ENCODE results near the gene DPP7. TPM values are rescaled to one million over a fixed set of nuclear protein-coding genes. Genes with fewer than 3 reads are reported as not detected.

DPP7 gene
- total and polyA plus RNA-seq, 2 experiments from 2014 or later = 144 to 204 TPM

- no peak for TF ChIP-seq CTCF (IDR thresholded peaks at IDR 0.05; ENCODE audit: low read depth, low read length)
- Histone ChIP-seq H3K4me3 (no peak overlapping the region), H3K36me3 (peaks cover 17% of the 10 kb centered on the region), H3K9me3 (ENCODE audit: low read depth) (no peaks in the 10 kb centered on the region), H3K27ac (no peak overlapping the region), H3K27me3 (peaks cover 6% of the 10 kb centered on the region), H3K4me1 (ENCODE audit: low read depth) (no peaks in the 10 kb centered on the region)
- no peak for DNase-seq (ENCODE audit: low read depth in 1 of 2, low spot score in 1 of 2)
Measured at GRCh38 chr9:137109250-137110146, 5.0 kb downstream of the DPP7 start.

DNA sequence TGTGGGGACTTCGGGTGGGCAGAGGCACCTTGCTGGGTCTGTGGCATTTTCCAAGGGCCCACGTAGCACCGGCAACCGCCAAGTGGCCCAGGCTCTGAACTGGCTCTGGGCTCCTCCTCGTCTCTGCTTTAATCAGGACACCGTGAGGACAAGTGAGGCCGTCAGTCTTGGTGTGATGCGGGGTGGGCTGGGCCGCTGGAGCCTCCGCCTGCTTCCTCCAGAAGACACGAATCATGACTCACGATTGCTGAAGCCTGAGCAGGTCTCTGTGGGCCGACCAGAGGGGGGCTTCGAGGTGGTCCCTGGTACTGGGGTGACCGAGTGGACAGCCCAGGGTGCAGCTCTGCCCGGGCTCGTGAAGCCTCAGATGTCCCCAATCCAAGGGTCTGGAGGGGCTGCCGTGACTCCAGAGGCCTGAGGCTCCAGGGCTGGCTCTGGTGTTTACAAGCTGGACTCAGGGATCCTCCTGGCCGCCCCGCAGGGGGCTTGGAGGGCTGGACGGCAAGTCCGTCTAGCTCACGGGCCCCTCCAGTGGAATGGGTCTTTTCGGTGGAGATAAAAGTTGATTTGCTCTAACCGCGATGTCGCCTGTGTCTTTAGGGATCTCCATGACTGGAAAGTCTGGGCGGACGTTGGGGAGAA, 5.8 kb downstream of the DPP7 start:
- TF ChIP-seq CTCF (IDR thresholded peaks at IDR 0.05; ENCODE audit: low read depth, low read length) = no peak
- DNase-seq (ENCODE audit: low read depth in 1 of 2, low spot score in 1 of 2) = no peak
- Histone ChIP-seq H3K4me3 (no peak overlapping the region), H3K4me1 (ENCODE audit: low read depth) (no peaks in the 10 kb centered on the region), H3K9me3 (ENCODE audit: low read depth) (no peaks in the 10 kb centered on the region), H3K36me3 (peaks cover 17% of the 10 kb centered on the region), H3K27ac (no peak overlapping the region), H3K27me3 (peaks cover 6% of the 10 kb centered on the region)

- no peaks in the 10 kb centered on the region for H3K9me3 ChIP-seq (ENCODE audit: low read depth)
- no peak for DNase-seq (ENCODE audit: low read depth in 1 of 2, low spot score in 1 of 2)
Measured at GRCh38 chr9:137107982-137108381, 6.6 kb downstream of the DPP7 start.

GRCh38 chr9:137107312-137107921, 7.1 kb downstream of the DPP7 start:
- TF ChIP-seq CTCF (IDR thresholded peaks at IDR 0.05; ENCODE audit: low read depth, low read length) = no peak
- no peaks in the 10 kb centered on the region for H3K9me3 ChIP-seq (ENCODE audit: low read depth)
- no peaks in the 10 kb centered on the region for H3K27me3 ChIP-seq
- H3K4me3 ChIP-seq = no peak overlapping the region
- H3K4me1 ChIP-seq (ENCODE audit: low read depth) = no peaks in the 10 kb centered on the region
- no peak overlapping the region for H3K27ac ChIP-seq
- H3K36me3 ChIP-seq = peaks cover 22% of the 10 kb centered on the region
- no peak for DNase-seq (ENCODE audit: low read depth in 1 of 2, low spot score in 1 of 2)

More at GRCh38 chr9:137107982-137108381, 6.6 kb downstream of the DPP7 start:
- no peak overlapping the region for H3K4me3 ChIP-seq
- no peak for TF ChIP-seq CTCF (IDR thresholded peaks at IDR 0.05; ENCODE audit: low read depth, low read length)
- H3K27me3 ChIP-seq = no peaks in the 10 kb centered on the region
- H3K4me1 ChIP-seq (ENCODE audit: low read depth) = no peaks in the 10 kb centered on the region
- H3K36me3 ChIP-seq = peaks cover 22% of the 10 kb centered on the region
- no peak overlapping the region for H3K27ac ChIP-seq

GRCh38 chr9:137106662-137107250, 7.8 kb downstream of the DPP7 start:
- no peak for TF ChIP-seq CTCF (IDR thresholded peaks at IDR 0.05; ENCODE audit: low read depth, low read length)
- H3K4me3 ChIP-seq = no peak overlapping the region
- peaks cover 22% of the 10 kb centered on the region for H3K36me3 ChIP-seq
- no peak for DNase-seq (ENCODE audit: low read depth in 1 of 2, low spot score in 1 of 2)
- H3K9me3 ChIP-seq (ENCODE audit: low read depth) = no peaks in the 10 kb centered on the region
- H3K4me1 ChIP-seq (ENCODE audit: low read depth) = no peaks in the 10 kb centered on the region
- H3K27ac ChIP-seq = no peak overlapping the region
- no peaks in the 10 kb centered on the region for H3K27me3 ChIP-seq

Data from cardiac muscle cell (in vitro differentiated cells and primary cell).